Endodermal cell (in vitro differentiated cells): ENCODE measurements around the gene MRPL33. TPM values are rescaled to one million over a fixed set of nuclear protein-coding genes. Genes with fewer than 3 reads are reported as not detected.

Source experiments
- DNase-seq: peaks from one replicate; pipeline ENCODE4 v3.0.0-alpha.2; 2017
- H3K27ac ChIP-seq: 2 replicates; pipeline ENCODE4 v1.5.1; 2013; ENCODE audit warnings: mild to moderate bottlenecking, low read depth, low read length, moderate library complexity
- H3K27me3 ChIP-seq: 2 replicates; pipeline ENCODE4 v1.6.1; 2013; ENCODE audit warnings: mild to moderate bottlenecking, low read length, moderate library complexity; ENCODE audit not compliant: insufficient read depth, control insufficient read depth, poor library complexity, severe bottlenecking
- H3K36me3 ChIP-seq: 2 replicates; pipeline ENCODE4 v1.7.0; 2013; ENCODE audit warnings: mild to moderate bottlenecking, low read length, moderate library complexity; ENCODE audit not compliant: control insufficient read depth, insufficient read depth
- H3K4me1 ChIP-seq: one replicate; pipeline ENCODE4 v1.7.0; 2013; ENCODE audit warnings: low read length; ENCODE audit not compliant: control insufficient read depth, insufficient read depth
- H3K4me3 ChIP-seq: 2 replicates; pipeline ENCODE4 v1.5.1; 2013; ENCODE audit warnings: mild to moderate bottlenecking, low read length, moderate library complexity
- H3K9ac ChIP-seq: 2 replicates; pipeline ENCODE4 v1.6.1; 2013; ENCODE audit warnings: mild to moderate bottlenecking, low read length, moderate library complexity; ENCODE audit not compliant: poor library complexity, severe bottlenecking; ENCODE audit errors: extremely low read depth
- H3K9me3 ChIP-seq: 2 replicates; pipeline ENCODE4 v1.6.1; 2013; ENCODE audit warnings: mild to moderate bottlenecking, low read length, moderate library complexity; ENCODE audit not compliant: control insufficient read depth
- H3K27ac Mint-ChIP-seq: 2 replicates; pipeline ENCODE4 v1.8.0; 2020; ENCODE audit warnings: mixed read lengths
- H3K27me3 Mint-ChIP-seq: 2 replicates; pipeline ENCODE4 v1.8.0; 2021; ENCODE audit warnings: mild to moderate bottlenecking, mixed read lengths; ENCODE audit not compliant: insufficient read depth
- H3K36me3 Mint-ChIP-seq: 2 replicates; pipeline ENCODE4 v1.8.0; 2020; ENCODE audit warnings: low read depth, mixed read lengths
- H3K4me1 Mint-ChIP-seq: 2 replicates; pipeline ENCODE4 v1.8.0; 2020; ENCODE audit warnings: mixed read lengths
- H3K4me3 Mint-ChIP-seq: 2 replicates; pipeline ENCODE4 v1.8.0; 2020; ENCODE audit warnings: mild to moderate bottlenecking, moderate library complexity, mixed read lengths
- H3K9me3 Mint-ChIP-seq: 2 replicates; pipeline ENCODE4 v1.8.0; 2020; ENCODE audit warnings: mild to moderate bottlenecking, mixed read lengths
- CTCF ChIP-seq: fragments of 200-600 bp; sonication (generic); conservative IDR thresholded peaks from 2 replicates; pipeline ENCODE4 v1.5.0; 2021; ENCODE audit warnings: antibody characterized with exemption, mild to moderate bottlenecking
- WGBS, 2 experiments: methylation state at CpG; one replicate each; pipeline versions ENCODE4 v1.1.5 to v1.1.7; 2013; ENCODE audit warnings: missing lambda C conversion rate in 2 of 2, mixed read lengths in 1 of 2; ENCODE audit not compliant: insufficient coverage in 1 of 2, insufficient read length in 1 of 2; 5-methylcytosine and 5-hydroxymethylcytosine counted together
- total RNA-seq, 2 donors: library from RNA; stranded (reverse); fragmentation: NEBNext Ultra II Directional in 1 of 2; extraction: Animal tissue kit (Norgen Biotek cat#: 25700) in 1 of 2; gene quantifications; 2 replicates in 1 of 2; 3 replicates in 1 of 2; pipeline ENCODE4 v1.2.1, GENCODE V29; 2021

MRPL33 gene
- total RNA-seq, 2 donors from 2014 or later, result 69.5 to 80.6 TPM

GRCh38 chr2:27723372-27724144, 48.0 kb upstream of the MRPL33 start:
- Histone ChIP-seq H3K36me3 (no peaks in the 10 kb centered on the region), H3K4me1 (no peaks in the 10 kb centered on the region), H3K9me3 (no peaks in the 10 kb centered on the region), H3K9ac (no peak overlapping the region), H3K27ac (no peak overlapping the region), H3K27me3 (no peaks in the 10 kb centered on the region), H3K4me3 (no peak overlapping the region)
- Mint-ChIP-seq H3K9me3 (no peaks in the 10 kb centered on the region), H3K36me3 (no peaks in the 10 kb centered on the region), H3K4me1 (peaks cover 3% of the 10 kb centered on the region), H3K27ac (no peak overlapping the region), H3K4me3 (no peak overlapping the region), H3K27me3 (peaks cover 11% of the 10 kb centered on the region)
- DNase-seq, result peak; percentile 90
- 48 to 58% methylated on average over 10 to 11 of the region's 11 CpGs for WGBS, 2 experiments
- TF ChIP-seq CTCF, result peak; percentile 86

GRCh38 chr2:27724191-27724590, 47.3 kb upstream of the MRPL33 start:
- Histone ChIP-seq H3K27me3 (no peaks in the 10 kb centered on the region), H3K27ac (no peak overlapping the region), H3K9ac (no peak overlapping the region), H3K36me3 (no peaks in the 10 kb centered on the region), H3K4me3 (no peak overlapping the region), H3K4me1 (no peaks in the 10 kb centered on the region), H3K9me3 (no peaks in the 10 kb centered on the region)
- Mint-ChIP-seq H3K27ac (no peak overlapping the region), H3K9me3 (no peaks in the 10 kb centered on the region), H3K36me3 (no peaks in the 10 kb centered on the region), H3K27me3 (peaks cover 11% of the 10 kb centered on the region), H3K4me3 (no peak overlapping the region), H3K4me1 (peaks cover 3% of the 10 kb centered on the region)
- TF ChIP-seq CTCF, result no peak
- 84 to 100% methylated on average over 1 to 3 of the region's 3 CpGs for WGBS, 2 experiments
- no peak for DNase-seq

GRCh38 chr2:27724905-27725701, 46.4 kb upstream of the MRPL33 start:
- no peak overlapping the region for H3K27ac Mint-ChIP-seq
- Histone ChIP-seq H3K4me1 (no peaks in the 10 kb centered on the region), H3K4me3 (no peak overlapping the region), H3K27ac (no peak overlapping the region), H3K36me3 (no peaks in the 10 kb centered on the region), H3K27me3 (no peaks in the 10 kb centered on the region), H3K9me3 (no peaks in the 10 kb centered on the region), H3K9ac (no peak overlapping the region)
- H3K4me1 Mint-ChIP-seq, result peaks cover 3% of the 10 kb centered on the region
- no peak for DNase-seq
- no peak for TF ChIP-seq CTCF
- H3K9me3 Mint-ChIP-seq, result no peaks in the 10 kb centered on the region
- H3K4me3 Mint-ChIP-seq, result no peak overlapping the region
- WGBS, 2 experiments, result 63 to 78% methylated on average over 4 to 5 of the region's 5 CpGs
- peaks cover 6% of the 10 kb centered on the region for H3K27me3 Mint-ChIP-seq
- no peaks in the 10 kb centered on the region for H3K36me3 Mint-ChIP-seq
